GM12891 (cell line): ENCODE results near the gene PAXIP1.

Experiments used
- POLR2A ChIP-seq: IDR thresholded peaks from 2 replicates; pipeline ENCODE4 v1.6.1; 2011; ENCODE audit warnings: low read depth, low read length, control low read depth
- POLR2AphosphoS5 ChIP-seq: IDR thresholded peaks from 2 replicates; pipeline ENCODE4 v1.6.1; 2011; ENCODE audit warnings: low read depth, low read length, control low read depth

DNA sequence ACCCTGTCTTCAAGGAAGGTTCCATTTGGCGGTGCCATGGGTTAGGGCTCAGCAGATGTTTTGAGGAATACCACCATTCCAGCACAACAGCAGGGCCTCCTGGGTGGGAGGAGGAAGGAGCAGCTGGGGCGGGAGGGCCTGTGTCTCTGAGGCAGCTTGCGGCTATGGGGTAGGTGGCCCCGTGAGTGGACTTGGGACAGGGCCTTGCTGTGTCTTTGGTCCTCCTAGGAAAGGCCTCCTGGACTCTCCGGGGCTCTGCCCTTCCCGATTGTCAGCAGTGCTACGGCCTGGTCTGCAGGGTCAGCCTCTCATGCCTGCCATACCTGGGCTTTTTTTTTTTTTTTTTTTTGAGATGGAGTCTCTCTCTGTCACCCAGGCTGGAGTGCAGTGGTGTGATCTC is 96.7 kb downstream of the PAXIP1 start:
- no peak for TF ChIP-seq POLR2AphosphoS5
- no peak for TF ChIP-seq POLR2A
